Stimulated activated CD8-positive, alpha-beta memory T cell treated with anti-CD3 and anti-CD28 coated beads, Interleukin-7, amount 100 ng/mL, for 1 hour (primary cell): Measurements from ENCODE around the gene PPP1R12B.
"Not testable (repeated sequence)": the region's sequence is repeated elsewhere in the genome, so short reads cannot be mapped to it uniquely, and the experiment has no call there.

Source experiments
- DNase-seq, 2 donors: peaks; one replicate each; pipeline ENCODE4 v3.0.0-alpha.2; 2020; ENCODE audit warnings: low read depth in 2 of 2

The PPP1R12B gene

DNA sequence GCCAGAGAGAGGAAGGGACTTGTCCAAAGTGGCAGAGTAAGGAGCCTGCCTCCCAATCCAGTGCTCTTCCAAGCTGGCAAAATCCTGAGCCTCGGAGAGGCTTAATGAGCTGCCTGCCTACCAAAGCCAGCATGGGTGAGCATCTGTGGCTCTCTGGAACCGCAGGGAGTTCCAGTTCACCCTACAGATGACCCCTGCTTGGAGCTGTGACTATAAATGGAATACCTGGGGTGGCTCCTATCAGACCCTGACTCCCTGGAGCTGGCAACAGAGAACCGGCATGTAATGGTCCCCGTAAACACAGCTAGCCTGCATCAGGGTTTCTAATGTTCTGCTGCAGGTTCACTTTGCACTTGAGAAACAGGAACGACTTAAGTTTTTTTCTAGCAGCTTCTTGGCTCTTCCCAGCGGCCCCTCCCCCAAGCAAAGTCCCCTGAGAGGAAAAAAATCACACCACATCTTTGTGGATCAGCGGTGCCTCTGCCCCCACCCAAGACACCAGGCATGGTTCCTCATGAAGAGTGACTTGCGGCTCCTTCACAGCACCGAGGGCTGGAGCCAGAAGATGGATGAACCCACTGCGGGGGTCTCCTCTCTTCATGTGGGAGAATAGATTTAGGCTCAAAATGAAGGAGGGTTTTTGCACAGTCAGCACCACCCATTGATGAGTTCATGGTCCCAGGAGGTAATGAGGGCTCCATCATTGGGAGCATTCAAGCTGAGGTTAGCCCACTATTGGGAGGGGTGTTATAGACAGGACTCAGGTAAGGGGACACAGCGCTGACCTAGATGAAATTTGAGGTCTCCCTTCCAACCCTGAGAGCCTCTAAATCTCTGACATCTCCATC is 282.8 kb downstream of the PPP1R12B start:
- DNase-seq = no peak

DNA sequence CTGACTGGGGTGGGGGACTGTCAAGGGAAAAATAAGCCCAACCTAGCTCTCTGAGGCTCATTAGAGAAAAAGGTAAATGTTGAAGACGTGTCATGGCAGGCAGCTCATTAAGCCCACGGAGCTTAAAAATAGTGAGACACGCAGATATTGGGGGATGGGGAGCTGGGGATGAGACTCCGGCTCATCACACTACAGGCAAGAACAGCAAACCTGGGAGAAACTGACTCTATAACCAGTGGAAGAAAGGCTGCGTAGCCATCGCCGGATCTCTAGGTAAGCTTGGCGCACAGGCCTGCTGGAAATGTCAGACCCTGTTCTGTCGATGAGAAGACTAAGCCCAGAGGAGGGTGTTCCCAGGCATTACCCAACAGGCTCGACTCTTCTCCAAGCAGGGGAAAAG is 283.7 kb downstream of the PPP1R12B start:
- DNase-seq = no peak

DNA sequence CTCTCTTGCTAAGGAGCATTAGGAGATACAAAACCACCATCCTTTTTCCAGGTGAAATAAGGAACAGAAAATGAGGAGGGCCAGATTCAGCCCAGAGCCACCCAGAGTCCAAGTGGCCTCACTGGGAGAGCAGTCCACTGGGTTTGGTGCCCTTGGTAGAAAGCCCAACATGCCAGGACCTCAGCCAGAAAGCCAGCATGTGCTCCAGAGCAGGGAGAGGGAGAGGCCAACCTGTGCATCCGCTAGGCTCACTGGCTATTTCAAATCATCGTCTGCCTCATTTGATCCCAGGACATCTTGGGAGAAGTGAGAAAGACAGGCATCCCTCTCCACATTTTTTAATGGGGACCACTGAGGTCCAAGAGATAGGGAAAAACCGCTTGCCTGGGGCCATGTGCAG is 287.7 kb downstream of the PPP1R12B start:
- not testable (repeated sequence) for DNase-seq

DNA sequence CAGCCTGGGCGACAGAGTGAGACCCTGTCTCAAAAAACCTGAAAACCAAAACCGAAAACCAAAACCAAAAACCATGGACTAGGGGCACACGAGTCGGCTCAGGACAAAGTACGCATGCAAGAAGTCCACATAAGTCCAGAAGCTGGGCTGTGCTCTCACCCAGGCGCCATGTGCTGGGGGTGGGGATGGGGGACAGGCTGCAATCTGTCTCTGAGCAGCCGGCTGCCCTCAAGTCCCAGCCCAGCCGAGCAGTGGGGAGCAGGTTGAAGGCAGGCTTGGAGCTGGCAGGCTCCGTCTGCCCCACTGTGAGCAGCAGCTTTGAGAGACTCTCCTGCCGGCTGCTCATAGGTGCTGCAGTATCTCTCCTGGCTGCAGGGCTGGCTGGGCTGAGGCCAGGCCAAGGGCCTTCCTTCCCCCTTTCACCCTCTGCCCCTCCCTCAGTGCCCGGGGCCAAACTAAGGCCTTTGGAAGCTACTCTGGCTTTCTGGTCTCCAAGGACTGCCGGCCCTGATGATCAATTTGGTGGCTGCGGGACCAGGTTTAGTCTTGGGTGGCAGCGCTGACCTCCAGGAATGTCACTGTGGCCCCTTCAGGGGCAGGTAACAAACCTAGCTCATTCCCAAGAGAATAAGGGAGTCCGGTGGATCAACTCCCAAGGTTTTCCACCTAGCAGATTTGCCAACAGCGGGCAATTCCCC is 289.0 kb downstream of the PPP1R12B start:
- DNase-seq = not testable (repeated sequence)

DNA sequence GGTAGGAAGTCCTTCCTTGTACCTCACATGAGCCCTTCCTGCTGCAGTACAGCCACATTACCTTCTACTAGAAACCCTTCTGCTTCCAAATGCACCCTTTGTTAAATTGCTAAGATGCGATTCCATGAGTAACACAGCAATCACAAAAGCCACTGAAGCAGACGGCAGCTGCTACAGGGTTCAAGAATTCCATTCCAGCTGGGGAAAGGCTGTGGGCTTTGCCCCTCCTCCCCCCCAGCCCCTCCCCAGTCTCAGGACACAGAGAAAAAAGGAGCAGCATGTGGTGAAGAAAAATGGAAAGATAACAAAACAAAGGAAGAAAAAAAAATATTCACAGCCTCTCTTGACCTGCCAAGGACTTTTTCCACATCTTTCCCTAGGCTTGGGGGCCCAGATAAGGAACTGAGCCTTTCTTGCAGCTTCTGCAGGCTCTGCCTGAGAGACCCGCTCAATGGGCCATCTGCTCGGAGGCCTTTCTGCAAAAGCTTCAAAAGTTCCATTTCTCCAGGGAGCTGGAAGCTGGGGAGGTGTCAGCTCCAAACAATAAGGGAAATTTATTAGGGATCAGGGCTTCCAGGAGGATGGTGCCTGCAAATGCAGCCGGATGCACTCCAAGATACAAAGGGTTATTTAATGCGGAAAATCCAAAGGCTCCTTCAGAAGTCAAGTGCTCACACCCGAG is 289.7 kb downstream of the PPP1R12B start:
- no peak for DNase-seq

DNA sequence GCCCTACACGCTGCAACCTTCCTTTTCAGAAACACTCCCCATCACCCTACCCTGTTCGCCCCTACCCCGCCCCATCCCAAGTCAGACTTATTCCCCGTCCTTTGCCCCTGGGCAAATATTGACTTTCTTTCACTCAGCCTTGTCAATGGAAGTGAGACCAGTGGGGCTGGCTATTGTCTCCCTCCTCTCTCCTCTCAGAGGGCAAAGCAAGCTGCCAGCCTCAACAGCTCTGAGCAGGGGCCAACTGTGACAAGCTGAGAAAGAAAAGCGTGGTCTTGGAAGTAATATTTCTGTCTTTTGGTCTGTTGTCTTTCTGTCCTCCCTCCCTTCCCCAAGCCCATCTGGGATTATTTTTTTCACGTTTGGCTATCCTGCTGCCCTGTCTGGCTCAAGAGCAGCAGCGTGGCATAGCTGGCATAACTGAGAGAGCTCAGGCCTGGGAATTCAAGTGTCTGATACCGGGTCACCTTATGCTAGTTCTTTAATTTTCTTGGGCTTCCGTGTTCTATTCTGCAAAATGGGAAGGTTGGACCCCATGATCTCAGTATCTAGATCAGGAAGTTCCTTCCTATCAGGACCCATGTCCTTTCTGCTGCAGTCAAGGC is 290.3 kb downstream of the PPP1R12B start:
- not testable (repeated sequence) for DNase-seq

DNA sequence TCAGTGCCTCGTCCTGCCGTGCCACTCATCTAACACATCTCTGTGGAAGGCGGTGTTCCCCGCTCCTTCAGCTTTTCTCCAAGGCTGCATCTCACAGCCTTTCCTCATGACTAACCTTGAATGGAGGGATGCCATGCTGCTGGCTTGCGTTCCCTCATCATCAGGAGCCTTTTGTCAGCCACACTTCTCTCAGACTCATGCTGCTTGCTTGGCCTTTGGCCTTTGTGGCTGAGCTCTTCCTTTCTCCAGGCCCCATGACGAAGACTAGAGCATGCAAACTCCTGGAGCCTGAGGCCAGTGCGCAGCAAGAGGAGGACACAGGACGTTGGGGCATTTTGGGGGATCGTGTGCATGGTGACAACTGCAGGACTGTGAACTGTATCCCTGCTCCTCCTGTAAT is 291.0 kb downstream of the PPP1R12B start:
- no peak for DNase-seq

DNA sequence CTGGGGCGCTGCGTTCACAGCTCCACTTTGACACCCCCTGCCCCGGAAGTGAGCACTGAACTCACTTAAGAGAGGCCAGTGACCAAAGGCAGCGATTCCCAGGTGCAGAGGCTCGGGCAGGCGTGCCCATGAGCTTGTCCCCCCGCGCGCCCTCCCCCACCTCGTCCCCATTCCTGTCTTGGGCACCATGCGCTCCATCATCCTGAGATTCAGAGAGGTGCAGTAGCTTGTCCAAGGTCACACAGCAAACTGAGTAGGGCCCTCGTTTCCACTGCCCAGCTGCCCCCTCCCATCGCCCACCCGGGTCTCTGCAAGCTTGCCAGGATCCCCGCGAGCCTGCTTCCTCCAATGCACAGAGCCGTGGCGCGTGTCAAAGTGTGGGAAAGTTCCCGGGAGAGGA is 293.7 kb downstream of the PPP1R12B start:
- no peak for DNase-seq
